DND-41 (cell line): ENCODE data around the gene MREG.

ENCODE experiments used
- CTCF ChIP-seq: IDR thresholded peaks from 2 replicates; pipeline ENCODE4 v1.5.1; 2012; ENCODE audit warnings: borderline replicate concordance, low read length, moderate library complexity, mild to moderate bottlenecking; ENCODE audit not compliant: poor library complexity, severe bottlenecking; ENCODE audit errors: extremely low read depth
- EZH2 ChIP-seq: IDR thresholded peaks from 3 replicates; pipeline ENCODE4 v1.6.1; 2012; ENCODE audit warnings: borderline replicate concordance, low read depth, mild to moderate bottlenecking, moderate library complexity, low read length, inconsistent platforms; ENCODE audit not compliant: severe bottlenecking

- no peak for TF ChIP-seq CTCF
- no peak for TF ChIP-seq EZH2
Observed at GRCh38 chr2:216002693-216003092, 10.7 kb downstream of the MREG start.
